Suppressor macrophage (primary cell): ENCODE results near the gene MRO.
"Not testable (repeated sequence)": the region's sequence is repeated elsewhere in the genome, so short reads cannot be mapped to it uniquely, and the experiment has no call there.

Source experiments
- DNase-seq, 4 experiments: peaks; one replicate each; pipeline ENCODE4 v3.0.0-alpha.2; 2020 to 2022

MRO gene

GRCh38 chr18:50791599-50792438 is 28.0 kb downstream of the MRO start:
- DNase-seq = no peak

- no peak for DNase-seq
These were observed 28.9 kb downstream of the MRO start for GRCh38 chr18:50790948-50791347.

- no peak for DNase-seq
These were observed 29.6 kb downstream of the MRO start for GRCh38 chr18:50790241-50790640.

GRCh38 chr18:50788284-50788683 is 31.5 kb downstream of the MRO start:
- no peak for DNase-seq

- DNase-seq = no peak
These were observed 33.0 kb downstream of the MRO start for GRCh38 chr18:50786864-50787263.

- DNase-seq = no peak
These were observed 36.3 kb downstream of the MRO start for GRCh38 chr18:50783553-50783952.

- not testable (repeated sequence) for DNase-seq
These were observed 40.8 kb downstream of the MRO start for GRCh38 chr18:50779021-50779420.

GRCh38 chr18:50776383-50776782 is 43.4 kb downstream of the MRO start:
- DNase-seq = no peak

- DNase-seq = no peak
These were observed 44.1 kb downstream of the MRO start for GRCh38 chr18:50775726-50776125.

- DNase-seq = no peak
These were observed 44.6 kb downstream of the MRO start for GRCh38 chr18:50775207-50775606.

- DNase-seq = no peak
These were observed 50.4 kb downstream of the MRO start for GRCh38 chr18:50769463-50769862.

GRCh38 chr18:50757358-50757757 is 62.5 kb downstream of the MRO start:
- no peak for DNase-seq

- DNase-seq = no peak
These were observed 65.5 kb downstream of the MRO start for GRCh38 chr18:50754297-50754696.

- no peak for DNase-seq
These were observed 66.5 kb downstream of the MRO start for GRCh38 chr18:50753311-50753710.

GRCh38 chr18:50751947-50752346 is 67.9 kb downstream of the MRO start:
- DNase-seq = no peak

GRCh38 chr18:50751490-50751889 is 68.3 kb downstream of the MRO start:
- DNase-seq = no peak

GRCh38 chr18:50750546-50750945 is 69.3 kb downstream of the MRO start:
- no peak for DNase-seq

GRCh38 chr18:50749945-50750344 is 69.9 kb downstream of the MRO start:
- no peak for DNase-seq

GRCh38 chr18:50749421-50749820 is 70.4 kb downstream of the MRO start:
- DNase-seq = no peak

GRCh38 chr18:50748243-50749229 is 71.3 kb downstream of the MRO start:
- DNase-seq = no peak

- DNase-seq = no peak
These were observed 72.0 kb downstream of the MRO start for GRCh38 chr18:50747849-50748242.

GRCh38 chr18:50745945-50746344 is 73.9 kb downstream of the MRO start:
- no peak for DNase-seq
